Thyroid gland (tissue), 4 donors: Measurements from ENCODE around the gene MARCHF9.

Source experiments
- POLR2A ChIP-seq, 2 donors: fragments of 450-650 bp; IDR thresholded peaks; one replicate each; pipeline ENCODE4 v1.6.1; 2017; ENCODE audit warnings: antibody characterized with exemption in 2 of 2, mild to moderate bottlenecking in 2 of 2, moderate library complexity in 1 of 2
- TF ChIP-seq, protein P1 (sequence below), 6 experiments: fragments of 200-600 bp in 3 of 6; fragments of 450-650 bp in 3 of 6; sonication (generic) in 3 of 6; IDR thresholded peaks; one replicate each; pipeline ENCODE4 v1.5.1; 2016 to 2019; ENCODE audit warnings: antibody characterized with exemption in 6 of 6, mild to moderate bottlenecking in 2 of 6, inconsistent platforms in 1 of 6, moderate library complexity in 1 of 6

DNA sequence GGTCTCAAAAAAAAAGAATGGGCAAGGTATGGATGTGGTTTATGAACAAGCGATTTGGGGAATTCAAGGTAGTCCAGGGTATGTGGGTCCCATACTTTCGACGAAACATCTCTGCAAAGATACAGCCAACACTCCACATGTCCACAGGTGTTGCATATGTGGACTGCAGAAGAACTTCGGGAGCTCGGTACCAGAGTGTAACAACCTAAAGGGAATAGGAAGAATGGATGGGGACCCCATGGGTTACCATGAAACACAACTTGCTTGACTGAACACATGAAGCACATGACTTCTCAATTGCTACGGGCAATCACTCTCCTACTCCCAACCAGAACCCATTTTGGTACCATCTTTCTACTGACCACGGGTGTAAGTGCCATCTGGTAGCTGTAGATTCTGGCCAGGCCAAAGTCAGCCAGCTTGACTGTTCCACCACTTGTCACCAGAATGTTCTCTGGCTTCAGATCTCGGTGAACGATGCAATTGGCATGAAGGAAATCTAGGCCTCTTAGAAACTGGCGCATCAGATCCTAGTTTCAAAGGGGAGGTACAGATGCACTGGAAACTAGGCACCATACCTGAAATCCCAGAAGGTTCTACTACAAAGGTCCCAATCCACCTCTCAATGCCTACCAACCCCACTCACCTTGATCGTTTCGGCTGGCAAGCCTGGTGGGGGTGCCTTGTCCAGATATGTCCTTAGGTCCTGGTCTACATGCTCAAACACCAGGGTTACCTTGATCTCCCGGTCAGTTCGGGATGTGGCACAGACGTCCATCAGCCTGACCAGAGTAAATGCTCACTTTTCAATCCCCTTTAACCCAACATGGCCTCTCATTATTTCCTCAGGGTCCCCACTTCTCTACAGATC lies 4.1 kb upstream of the MARCHF9 start:
- TF ChIP-seq, protein P1, sequence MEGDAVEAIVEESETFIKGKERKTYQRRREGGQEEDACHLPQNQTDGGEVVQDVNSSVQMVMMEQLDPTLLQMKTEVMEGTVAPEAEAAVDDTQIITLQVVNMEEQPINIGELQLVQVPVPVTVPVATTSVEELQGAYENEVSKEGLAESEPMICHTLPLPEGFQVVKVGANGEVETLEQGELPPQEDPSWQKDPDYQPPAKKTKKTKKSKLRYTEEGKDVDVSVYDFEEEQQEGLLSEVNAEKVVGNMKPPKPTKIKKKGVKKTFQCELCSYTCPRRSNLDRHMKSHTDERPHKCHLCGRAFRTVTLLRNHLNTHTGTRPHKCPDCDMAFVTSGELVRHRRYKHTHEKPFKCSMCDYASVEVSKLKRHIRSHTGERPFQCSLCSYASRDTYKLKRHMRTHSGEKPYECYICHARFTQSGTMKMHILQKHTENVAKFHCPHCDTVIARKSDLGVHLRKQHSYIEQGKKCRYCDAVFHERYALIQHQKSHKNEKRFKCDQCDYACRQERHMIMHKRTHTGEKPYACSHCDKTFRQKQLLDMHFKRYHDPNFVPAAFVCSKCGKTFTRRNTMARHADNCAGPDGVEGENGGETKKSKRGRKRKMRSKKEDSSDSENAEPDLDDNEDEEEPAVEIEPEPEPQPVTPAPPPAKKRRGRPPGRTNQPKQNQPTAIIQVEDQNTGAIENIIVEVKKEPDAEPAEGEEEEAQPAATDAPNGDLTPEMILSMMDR (IDR thresholded peaks at IDR 0.05) = no peak
- no peak for TF ChIP-seq POLR2A (IDR thresholded peaks at IDR 0.05)
